Measurements from ENCODE around the gene JARID2.

- no peak for TF ChIP-seq CTCF (IDR thresholded peaks at IDR 0.05; ENCODE audit: low read depth, low read length)
- no peak for TF ChIP-seq MAX (IDR thresholded peaks at IDR 0.05; ENCODE audit: low read depth, low read length)
- no peak for TF ChIP-seq POLR2A (IDR thresholded peaks at IDR 0.05; ENCODE audit: extremely low read depth, insufficient read length)
- TF ChIP-seq MYC (IDR thresholded peaks at IDR 0.05; ENCODE audit: low read depth, low read length) = no peak
Observed at GRCh38 chr6:15441981-15442380, 196.1 kb downstream of the JARID2 start.

Measured in NB4 (cell line).